Stimulated activated CD4-positive, alpha-beta T cell treated with anti-CD3 and anti-CD28 coated beads, Interleukin-15, amount 100 ng/mL, for 1 hour (primary cell): ENCODE measurements around the gene UGT1A8.
"Not testable (repeated sequence)": the region's sequence is repeated elsewhere in the genome, so short reads cannot be mapped to it uniquely, and the experiment has no call there.

Experiments used
- DNase-seq, 2 donors: peaks; one replicate each; pipeline ENCODE4 v3.0.0-alpha.2; 2020; ENCODE audit warnings: low read depth in 1 of 2, low spot score in 1 of 2

UGT1A8 gene

DNA sequence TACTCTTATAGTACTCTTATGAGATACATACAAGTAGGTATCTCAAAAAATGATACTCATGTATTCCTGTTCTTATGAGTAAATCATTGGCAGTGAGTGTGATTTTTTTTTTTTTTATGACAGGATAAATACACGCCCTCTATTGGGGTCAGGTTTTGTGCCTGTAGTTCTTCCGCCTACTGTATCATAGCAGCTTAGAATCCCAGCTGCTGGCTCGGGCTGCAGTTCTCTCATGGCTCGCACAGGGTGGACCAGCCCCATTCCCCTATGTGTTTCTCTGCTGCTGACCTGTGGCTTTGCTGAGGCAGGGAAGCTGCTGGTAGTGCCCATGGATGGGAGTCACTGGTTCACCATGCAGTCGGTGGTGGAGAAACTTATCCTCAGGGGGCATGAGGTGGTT lies at the start of gene UGT1A8:
Gene UGT1A8 (plus strand): TSS at position 158 of the 400 bp plus-strand sequence. CDS start 75 bp downstream, at position 233.
- DNase-seq, result not testable (repeated sequence)

DNA sequence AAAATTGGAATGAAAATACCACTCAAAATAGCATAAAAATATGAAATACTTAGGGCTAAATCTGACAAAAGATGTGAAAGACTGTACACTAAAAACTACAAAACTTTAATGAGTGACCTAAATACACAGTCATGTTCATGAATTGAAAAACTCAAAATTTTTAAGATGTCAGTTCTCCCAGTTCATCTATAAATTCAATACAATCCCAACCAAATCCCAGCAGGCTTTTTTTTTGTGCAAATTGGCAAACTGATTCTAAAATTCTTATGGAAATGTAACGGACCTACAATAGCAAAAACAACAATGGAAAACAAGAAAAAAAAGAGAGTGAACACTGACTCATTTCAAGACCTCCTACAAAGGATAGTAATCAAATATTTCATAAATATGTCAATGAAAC lies 46.4 kb upstream of the UGT1A8 start:
- no peak for DNase-seq

DNA sequence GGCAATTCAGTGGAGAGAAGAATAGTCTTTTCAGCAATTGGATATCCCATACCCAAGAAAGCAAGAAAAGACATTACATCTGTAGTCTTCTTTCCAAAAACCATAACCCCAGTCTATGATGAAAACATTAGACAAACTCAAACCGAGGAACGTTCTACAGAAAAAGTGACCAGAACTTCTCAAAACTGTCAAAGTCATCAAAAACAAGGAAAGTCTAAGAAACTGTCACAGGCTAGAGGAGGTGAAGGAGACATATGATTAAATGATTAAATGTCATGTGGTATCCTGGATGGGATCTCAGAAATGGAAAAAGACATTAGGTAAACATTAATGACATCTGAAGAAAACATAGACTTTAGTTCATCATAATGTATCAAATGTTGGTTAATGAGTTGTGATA lies 46.0 kb upstream of the UGT1A8 start:
- no peak for DNase-seq

DNA sequence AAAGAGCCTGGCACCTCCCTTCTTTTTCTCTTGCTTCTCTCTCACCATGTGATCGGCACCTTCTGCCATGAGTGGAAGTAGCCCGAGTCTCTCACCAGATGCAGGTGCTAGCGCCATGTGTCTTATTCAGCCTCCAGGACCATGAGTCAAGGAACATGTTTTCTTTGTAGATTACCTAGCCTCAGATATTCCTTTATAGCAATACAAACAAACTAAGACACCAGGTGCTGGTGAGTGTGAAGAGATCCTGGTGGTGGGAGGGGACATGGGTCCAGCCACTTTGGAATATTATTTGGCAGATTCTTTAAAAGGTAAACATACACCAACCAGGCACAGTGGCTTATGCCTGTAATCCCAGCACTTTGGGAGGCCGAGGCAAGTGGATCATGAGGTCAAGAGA lies 45.0 kb upstream of the UGT1A8 start:
- no peak for DNase-seq

DNA sequence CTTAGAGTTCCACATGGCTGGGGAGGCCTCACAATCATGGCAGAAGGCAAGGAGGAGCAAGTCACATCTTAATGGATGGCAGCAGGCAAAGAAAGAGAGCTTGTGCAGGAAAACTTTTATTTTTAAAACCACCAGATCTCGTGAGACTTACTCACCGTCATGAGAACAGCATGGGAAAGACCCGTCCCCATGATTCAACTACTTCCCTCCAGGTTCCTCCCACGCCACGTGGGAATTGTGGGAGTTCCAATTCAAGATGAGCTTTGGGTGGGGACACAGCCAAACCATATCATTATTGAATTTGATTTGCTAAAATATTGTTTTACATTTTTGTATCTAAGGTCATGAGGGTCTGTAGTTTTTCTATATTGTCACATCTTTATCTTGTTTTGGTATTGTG lies 40.1 kb upstream of the UGT1A8 start:
- not testable (repeated sequence) for DNase-seq

DNA sequence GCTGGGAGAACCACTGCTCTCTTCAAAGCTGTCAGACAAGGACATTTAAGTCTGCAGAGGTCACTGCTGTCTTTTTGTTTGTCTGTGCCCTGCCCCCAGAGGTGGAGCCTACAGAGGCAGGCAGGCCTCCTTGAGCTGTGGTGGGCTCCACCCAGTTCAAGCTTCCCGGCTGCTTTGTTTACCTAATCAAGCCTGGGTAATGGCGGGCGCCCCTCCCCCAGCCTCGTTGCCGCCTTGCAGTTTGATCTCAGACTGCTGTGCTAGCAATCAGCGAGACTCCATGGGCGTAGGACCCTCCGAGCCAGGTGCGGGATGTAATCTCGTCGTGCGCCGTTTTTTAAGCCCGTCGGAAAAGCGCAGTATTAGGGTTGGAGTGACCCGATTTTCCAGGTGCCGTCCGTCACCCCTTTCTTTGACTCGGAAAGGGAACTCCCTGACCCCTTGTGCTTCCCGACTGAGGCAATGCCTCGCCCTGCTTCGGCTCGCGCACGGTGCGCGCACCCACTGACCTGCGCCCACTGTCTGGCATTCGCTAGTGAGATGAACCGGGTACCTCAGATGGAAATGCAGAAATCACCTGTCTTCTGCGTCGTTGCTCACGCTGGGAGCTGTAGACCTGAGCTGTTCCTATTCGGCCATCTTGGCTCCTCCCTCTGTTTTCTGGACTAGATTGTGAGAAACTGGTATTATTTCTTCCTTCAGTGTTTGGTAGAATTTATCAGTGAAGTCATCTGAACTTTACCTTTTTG lies 34.0 kb upstream of the UGT1A8 start:
- DNase-seq, result not testable (repeated sequence)

DNA sequence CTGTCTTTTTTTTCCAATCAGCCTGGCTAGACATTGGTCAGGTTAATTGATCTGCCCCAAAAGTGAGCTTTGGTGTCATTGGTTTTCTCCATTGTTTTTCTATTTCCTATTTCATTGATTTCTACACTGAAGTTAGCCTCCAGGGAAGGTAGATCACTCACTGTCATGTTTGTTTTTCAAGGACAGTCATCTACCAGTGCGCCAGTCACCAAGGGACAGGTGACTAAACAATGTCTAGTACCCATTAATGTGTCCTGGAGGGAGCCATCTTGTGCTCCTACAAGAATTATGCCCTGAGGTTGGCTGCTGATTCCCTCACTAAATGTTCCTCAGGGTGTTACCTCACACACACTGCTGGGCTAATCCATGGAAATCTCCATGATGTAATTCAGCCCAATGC lies 33.2 kb upstream of the UGT1A8 start:
- DNase-seq, result no peak

DNA sequence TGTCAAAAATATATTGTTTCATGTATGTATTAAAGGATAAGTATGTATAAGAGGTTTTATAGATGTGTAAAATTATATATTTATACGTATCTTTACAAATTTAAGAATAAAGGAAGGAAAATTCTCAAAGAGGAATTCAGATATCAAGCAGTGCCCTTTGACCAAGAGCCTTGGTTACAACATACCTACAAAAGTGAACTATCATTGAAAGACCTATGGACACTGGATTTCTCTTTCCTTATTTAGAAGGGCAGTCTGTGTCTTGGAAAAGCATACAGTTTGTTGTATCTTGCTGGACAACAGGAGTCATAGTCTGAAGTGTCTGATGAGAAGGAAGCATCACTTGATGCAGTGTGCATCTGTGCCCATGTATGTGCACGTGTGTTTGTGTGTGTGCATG lies 29.0 kb upstream of the UGT1A8 start:
- DNase-seq, result no peak

DNA sequence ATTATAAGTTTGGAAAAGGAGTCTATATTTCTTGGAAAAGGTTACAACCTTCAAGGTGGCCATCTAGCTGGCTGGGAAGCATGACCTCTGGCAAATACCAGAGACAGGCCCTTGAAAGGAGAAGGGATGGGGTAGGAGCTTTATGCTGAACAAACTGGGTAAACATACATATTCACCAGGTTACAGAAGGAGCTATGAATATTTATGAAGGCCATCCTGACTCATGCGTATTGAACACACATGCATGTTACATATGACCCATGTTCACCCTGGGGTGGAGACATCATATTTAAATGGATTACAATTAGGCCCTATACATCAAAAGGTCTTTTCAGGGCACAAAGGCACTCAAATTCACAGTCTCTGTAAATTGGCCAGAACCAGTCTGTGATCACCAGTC lies 24.7 kb upstream of the UGT1A8 start:
- not testable (repeated sequence) for DNase-seq

DNA sequence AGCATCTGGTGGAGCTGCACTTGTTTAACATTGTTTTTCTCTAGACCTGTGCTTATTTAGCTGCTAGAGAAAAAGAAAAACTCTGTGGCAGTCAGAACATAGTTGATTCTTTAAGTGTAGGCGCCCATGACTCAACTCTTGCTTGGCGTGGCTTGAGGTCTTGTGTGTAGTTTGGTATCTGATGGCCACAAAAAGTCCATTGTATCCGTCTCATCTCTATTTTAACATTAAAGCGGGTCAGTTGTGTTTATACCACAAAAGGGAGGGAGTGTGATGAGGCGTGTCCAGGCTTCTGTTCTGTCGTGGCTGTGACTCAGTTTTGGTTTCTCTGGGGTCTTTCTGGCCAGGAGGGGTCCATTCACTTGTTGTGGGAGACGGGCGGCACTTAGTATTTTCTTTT lies 24.2 kb upstream of the UGT1A8 start:
- DNase-seq, result no peak

DNA sequence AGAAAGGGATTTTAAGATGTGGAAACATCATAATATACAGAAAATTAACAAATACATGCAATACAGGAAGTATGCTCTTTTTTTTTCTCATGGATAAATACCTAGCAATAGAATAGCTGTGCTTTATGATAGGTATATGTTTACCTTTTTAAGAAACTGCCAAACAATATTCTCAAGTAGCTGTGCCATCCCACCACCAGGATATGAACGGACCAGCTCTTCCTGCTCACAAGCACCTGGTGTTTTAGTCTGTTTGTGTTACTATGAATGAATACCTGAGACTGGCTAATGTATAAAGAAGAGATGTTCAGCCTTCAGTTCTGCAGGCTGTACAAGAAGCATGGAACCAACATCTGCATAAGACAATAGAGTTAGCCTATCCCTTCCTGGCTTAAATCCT lies 19.9 kb upstream of the UGT1A8 start:
- DNase-seq, result no peak

DNA sequence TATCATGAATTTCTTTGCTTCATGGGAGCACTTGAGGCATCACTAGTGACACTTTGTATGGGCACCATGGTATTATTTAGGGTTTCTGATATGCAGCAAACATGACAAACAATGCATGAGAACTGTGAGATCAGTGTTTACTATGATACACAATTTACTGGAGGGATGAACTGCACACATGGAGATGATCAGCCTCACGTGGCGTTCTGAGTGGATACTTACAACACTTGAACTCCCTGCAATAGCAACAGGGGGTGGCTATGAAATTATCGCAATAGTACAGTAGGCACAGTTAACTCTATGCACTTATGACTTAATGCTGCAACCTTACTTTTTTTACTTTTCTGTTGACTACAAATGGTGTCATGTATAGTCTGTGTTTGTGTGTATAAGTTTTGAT lies 18.5 kb upstream of the UGT1A8 start:
- DNase-seq, result no peak

DNA sequence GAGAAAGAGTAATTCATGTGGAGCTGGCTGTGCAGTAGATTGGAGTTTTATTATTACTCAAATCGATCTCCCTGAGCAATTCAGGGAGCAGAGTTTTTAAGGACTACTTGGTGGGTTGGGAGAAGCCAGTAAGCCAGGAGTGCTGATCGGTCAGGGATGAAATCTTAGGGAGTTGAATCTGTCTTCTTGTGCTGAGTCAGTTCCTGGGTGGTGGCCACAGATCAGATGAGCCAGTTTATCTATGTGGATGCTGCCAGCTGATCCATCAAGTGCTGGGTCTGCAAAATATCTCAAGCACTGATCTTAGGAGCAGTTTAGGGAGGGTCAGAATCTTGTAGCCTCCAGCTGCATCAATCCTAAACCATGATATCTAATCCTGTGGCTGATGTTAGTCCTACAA lies 17.0 kb upstream of the UGT1A8 start:
- no peak for DNase-seq

DNA sequence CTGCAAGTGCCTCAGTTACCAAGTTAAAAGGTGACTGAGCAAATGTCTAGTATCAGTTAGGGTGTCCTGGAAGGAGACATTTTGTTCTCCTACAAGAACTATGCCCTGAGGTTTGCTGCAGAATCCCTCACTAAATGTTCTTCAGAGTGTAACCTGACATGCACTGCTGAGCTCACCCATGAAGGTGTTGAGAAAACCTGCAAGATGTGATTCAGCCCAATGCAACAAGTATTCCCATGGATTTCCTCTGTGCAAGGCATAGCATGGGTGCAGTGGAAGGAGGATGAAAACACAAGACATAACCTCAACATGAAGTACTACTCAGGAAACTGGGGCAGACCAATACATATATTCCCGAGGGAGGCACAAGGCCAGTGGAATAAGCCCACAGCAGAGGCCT lies 15.4 kb upstream of the UGT1A8 start:
- no peak for DNase-seq

DNA sequence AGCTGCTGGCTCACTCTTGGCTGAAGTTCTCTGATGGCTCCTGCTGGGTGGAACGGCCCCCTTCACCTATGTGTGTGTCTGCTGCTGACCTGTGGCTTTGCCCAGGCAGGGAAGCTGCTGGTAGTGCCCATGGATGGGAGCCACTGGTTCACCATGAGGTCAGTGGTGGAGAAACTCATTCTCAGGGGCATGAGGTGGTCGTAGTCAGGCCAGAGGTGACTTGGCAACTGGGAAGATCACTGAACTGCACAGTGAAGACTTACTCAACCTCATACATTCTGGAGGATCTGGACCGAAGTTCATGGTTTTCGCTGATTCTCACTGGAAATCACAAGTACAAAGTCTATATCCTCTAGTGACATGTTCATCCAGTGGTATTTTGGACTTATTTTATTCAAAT lies 13.9 kb upstream of the UGT1A8 start:
- DNase-seq, result no peak

DNA sequence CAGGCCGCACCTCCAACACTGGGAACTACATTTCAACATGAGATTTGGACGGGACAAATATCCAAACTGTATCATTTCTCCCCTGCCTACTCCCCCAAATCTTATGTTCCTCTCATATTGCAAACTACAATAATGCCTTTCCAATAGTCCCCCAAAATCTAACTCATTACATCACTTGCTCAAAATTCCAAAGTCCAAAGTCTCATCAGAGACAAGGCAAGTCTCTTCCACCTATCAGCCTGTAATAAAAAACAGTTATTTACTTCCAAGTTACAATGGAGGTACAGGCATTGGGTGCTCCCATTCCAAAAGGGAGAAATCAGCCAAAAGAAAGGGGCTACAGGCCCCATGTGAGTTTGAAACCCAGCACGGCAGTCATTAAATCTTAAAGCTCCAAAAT lies 12.6 kb upstream of the UGT1A8 start:
- no peak for DNase-seq

DNA sequence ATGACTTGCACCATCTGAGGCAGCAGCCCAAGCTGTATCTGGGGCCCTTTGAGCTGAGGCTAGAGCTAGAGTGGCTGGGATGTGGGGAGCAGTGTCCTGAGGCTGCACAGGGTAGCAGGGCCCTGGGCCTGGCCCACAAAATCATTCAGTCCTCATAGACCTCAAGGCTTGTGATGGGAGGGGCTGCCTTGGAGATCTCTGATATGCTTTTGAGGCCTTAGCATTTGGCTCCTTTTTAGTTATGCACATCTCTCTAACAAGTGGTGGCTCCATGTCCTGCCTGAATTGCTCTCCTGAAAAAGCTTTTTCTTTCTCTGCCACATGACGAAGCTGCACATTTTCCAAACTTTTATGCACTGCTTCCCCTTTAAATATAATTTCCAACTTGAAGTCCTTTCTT lies 11.8 kb upstream of the UGT1A8 start:
- no peak for DNase-seq

DNA sequence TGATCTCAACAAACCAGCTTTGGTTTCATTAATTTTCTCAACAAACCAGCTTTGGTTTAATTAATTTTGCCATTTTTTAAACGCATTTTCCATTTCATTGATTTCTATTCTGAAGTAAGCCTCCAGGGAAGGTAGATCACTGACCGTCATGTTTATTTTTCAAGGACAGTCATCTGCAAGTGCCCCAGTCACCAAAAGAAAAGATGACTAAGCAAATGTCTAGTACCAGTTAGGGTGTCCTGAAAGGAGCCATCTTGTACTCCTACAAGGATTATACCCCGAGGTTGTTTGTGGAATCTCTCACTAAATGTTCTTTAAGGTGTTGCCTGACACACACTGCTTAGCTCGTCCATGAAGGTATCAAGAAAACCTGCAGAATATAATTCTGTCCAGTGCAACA lies 6.1 kb upstream of the UGT1A8 start:
- no peak for DNase-seq

DNA sequence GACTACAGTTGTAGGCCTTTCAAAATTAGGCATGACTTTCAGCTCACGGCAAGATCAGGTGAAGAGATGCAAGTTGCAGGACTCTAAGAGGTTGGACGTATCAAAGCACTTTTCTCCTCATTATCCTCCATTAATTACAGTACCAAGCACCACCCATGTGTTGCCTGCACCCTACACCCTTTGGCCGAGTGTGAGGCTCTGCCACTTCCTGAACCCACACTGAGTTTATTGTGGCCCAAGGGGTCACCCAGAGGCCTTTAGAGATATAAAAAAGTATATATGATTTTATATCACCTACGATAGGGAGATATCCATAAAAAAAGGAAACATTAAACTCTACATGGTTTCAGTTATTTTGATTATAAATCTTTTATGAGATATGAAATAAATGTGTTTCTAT lies 2.8 kb downstream of the UGT1A8 start:
- DNase-seq, result no peak

DNA sequence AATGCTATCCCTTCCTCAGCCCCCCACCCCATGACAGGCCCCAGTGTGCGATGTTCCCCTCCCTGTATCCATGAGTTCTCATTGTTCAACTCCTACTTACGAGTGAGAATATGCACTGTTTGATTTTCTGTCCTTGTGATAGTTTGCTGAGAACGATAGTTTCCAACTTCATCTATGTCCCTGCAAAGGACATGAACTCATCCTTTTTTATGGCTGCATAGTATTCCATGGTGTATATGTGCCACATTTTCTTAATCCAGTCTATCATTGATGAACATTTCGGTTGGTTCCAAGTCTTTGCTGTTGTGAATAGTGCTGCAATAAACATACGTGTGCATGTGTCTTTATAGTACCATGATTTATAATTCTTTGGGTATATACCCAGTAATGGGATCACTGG lies 4.4 kb downstream of the UGT1A8 start:
- DNase-seq, result not testable (repeated sequence)

DNA sequence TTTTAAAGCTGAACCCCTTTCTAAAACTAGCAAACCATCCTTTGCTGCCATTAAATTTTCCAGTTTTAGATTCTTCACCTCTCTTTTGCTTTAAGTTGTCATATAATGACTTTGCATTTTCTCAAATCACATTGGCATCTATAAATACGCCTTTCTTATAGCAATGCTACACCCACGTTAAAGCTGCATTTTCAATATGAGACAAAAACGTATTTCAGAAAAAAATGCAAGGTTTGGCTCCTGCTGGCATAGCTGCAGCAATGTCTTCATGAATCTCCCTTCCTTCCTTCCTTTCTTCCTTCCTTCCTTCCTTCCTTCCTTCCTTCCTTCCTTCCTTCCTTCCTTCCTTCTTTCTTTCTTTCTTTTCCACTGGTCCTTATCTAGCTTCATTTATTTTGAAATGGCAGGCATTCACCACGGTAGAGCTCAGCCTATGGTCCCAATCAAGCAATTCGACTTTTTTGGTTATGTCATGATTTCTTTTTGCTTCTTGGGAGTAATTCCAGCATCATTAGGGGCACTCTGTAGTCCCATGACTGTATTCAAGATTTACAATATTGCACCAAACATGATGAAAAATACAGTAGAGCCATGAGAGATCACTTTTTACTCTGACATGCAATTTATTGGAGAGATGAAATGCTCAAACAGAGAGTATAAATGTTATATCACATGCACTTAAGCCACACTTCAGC lies 10.0 kb downstream of the UGT1A8 start:
- no peak for DNase-seq

DNA sequence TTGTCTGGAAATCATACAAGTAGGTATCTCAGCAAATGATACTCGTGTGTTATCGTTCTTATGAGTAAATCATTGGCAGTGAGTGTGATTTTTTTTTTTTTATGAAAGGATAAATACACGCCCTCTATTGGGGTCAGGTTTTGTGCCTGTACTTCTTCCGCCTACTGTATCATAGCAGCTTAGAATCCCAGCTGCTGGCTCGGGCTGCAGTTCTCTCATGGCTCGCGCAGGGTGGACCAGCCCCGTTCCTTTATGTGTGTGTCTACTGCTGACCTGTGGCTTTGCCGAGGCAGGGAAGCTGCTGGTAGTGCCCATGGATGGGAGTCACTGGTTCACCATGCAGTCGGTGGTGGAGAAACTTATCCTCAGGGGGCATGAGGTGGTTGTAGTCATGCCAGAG lies 18.9 kb downstream of the UGT1A8 start, which contains the start of gene UGT1A10:
Gene UGT1A10 (plus strand): TSS at position 143 of the 400 bp plus-strand sequence. CDS start 75 bp downstream, at position 218.
- not testable (repeated sequence) for DNase-seq

DNA sequence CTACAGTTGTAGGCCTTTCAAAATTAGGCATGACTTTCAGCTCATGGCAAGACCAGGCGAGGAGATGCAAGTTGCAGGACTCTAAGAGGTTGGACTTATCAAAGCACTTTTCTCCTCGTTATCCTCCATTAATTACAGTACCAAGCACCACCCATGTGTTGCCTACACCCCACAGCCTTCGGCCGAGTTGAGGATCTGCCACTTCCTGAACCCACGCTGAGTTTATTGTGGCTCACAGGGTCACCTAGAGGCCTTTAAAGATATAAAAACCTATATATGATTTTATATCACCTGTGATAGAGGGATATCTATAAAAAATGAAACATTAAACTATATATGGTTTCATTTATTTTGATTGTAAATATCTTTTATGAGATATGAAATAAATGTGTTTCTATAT lies 21.4 kb downstream of the UGT1A8 start:
- no peak for DNase-seq
